GM12892 (cell line): ENCODE results near the gene REXO2.

Experiments
- POLR2A ChIP-seq: IDR thresholded peaks from 2 replicates; pipeline ENCODE4 v1.6.1; 2011; ENCODE audit warnings: low read depth, low read length, control low read depth
- POLR2AphosphoS5 ChIP-seq: IDR thresholded peaks from 2 replicates; pipeline ENCODE4 v1.6.1; 2011; ENCODE audit warnings: low read depth, low read length, control low read depth
- TAF1 ChIP-seq: IDR thresholded peaks from 2 replicates; pipeline ENCODE4 v1.6.1; 2011; ENCODE audit warnings: low read depth, mild to moderate bottlenecking, control low read depth, low read length, borderline replicate concordance

DNA sequence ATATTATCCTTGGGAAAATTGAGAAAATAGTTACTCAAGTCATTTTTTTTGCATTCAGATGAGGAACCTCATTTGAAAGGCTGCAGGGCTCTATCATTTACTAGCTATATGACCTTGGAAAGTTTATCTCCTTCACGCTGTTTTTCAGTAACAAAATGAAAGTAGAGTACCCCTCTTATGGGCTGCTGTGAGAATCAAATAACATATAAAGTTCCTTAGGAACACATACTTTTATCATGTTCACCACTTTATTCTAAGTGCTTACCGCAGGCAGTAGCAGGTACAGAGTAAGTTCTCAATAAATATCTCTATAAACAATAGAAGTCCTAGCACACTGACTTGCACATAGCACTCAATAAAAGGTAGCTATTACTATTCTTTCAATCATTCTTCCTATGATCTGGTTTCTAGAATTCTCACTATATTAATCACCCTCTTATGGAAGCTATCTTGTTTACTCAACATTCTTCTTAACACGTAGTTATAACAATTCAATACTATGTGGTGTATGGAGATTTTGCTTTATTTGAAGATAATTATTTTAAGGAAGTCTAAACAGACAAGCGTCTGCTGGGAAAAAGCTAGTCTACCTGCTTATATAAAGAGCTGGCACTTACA is 40.9 kb upstream of the REXO2 start:
- no peak for TF ChIP-seq POLR2A
- TF ChIP-seq TAF1: no peak
- no peak for TF ChIP-seq POLR2AphosphoS5
